Esophagus muscularis mucosa (tissue), 2 donors: ENCODE measurements around the gene CDC25B.

Experiments
- POLR2A ChIP-seq: fragments of 450-650 bp; IDR thresholded peaks from one replicate; pipeline ENCODE4 v1.6.1; 2017; ENCODE audit warnings: antibody characterized with exemption, moderate library complexity, mild to moderate bottlenecking, low read depth
- POLR2AphosphoS5 ChIP-seq, 2 donors: sonication (generic); formaldehyde crosslinking; IDR thresholded peaks; one replicate each; pipeline ENCODE4 v1.6.1; 2017; ENCODE audit warnings: antibody characterized with exemption in 2 of 2

GRCh38 chr20:3819411-3820047, 23.4 kb downstream of the CDC25B start:
- no peak for TF ChIP-seq POLR2A
- no peak for TF ChIP-seq POLR2AphosphoS5 (IDR thresholded peaks at IDR 0.05)
